ENCODE data around the gene ATP11C. TPM values are rescaled to one million over a fixed set of nuclear protein-coding genes. Genes with fewer than 3 reads are reported as not detected.
A peak's percentile ranks its signal among the peaks of the same experiment; 100 is the strongest.

The ATP11C gene
- total RNA-seq, 6 experiments from 2014 or later, result 25.1 to 38.6 (median 35.7) TPM

- Mint-ChIP-seq H3K9me3 (no peaks in the 10 kb centered on the region), H3K4me1 (ENCODE audit: low read depth) (peaks cover 26% of the 10 kb centered on the region), H3K36me3 (ENCODE audit: low read depth) (peaks cover 15% of the 10 kb centered on the region), H3K27ac (no peak overlapping the region), H3K4me3 (no peak overlapping the region), H3K27me3 (ENCODE audit: insufficient read depth) (peaks cover 1% of the 10 kb centered on the region; the same call in 1 of the 2 replicates)
- no peak for DNase-seq
- TF ChIP-seq CTCF (IDR thresholded peaks at IDR 0.05), result no peak
Observed at GRCh38 chrX:139736151-139736550, 196.7 kb downstream of the ATP11C start.

- H3K27ac Mint-ChIP-seq, result no peak overlapping the region
- TF ChIP-seq CTCF (IDR thresholded peaks at IDR 0.05), result no peak
- H3K27me3 Mint-ChIP-seq (ENCODE audit: insufficient read depth), result no peaks in the 10 kb centered on the region
Observed at GRCh38 chrX:139734996-139735395, 197.9 kb downstream of the ATP11C start.

GRCh38 chrX:139725720-139726119 lies 207.1 kb downstream of the ATP11C start:
- H3K27ac Mint-ChIP-seq, result no peak overlapping the region
- no peaks in the 10 kb centered on the region for H3K36me3 Mint-ChIP-seq (ENCODE audit: low read depth)
- no peaks in the 10 kb centered on the region for H3K27me3 Mint-ChIP-seq (ENCODE audit: insufficient read depth)
- TF ChIP-seq CTCF (IDR thresholded peaks at IDR 0.05), result no peak
- H3K4me1 Mint-ChIP-seq (ENCODE audit: low read depth), result peaks cover 4% of the 10 kb centered on the region; the same call in 1 of the 2 replicates
- no peak overlapping the region for H3K4me3 Mint-ChIP-seq
- H3K9me3 Mint-ChIP-seq, result no peaks in the 10 kb centered on the region
- no peak for DNase-seq

More at GRCh38 chrX:139734996-139735395, 197.9 kb downstream of the ATP11C start:
- DNase-seq, result no peak
- H3K4me3 Mint-ChIP-seq, result no peak overlapping the region
- H3K9me3 Mint-ChIP-seq, result no peaks in the 10 kb centered on the region
- peaks cover 21% of the 10 kb centered on the region for H3K4me1 Mint-ChIP-seq (ENCODE audit: low read depth)
- peaks cover 11% of the 10 kb centered on the region for H3K36me3 Mint-ChIP-seq (ENCODE audit: low read depth)

GRCh38 chrX:139724626-139725025 lies 208.2 kb downstream of the ATP11C start:
- Mint-ChIP-seq H3K27me3 (ENCODE audit: insufficient read depth) (no peaks in the 10 kb centered on the region), H3K9me3 (no peaks in the 10 kb centered on the region), H3K4me3 (no peak overlapping the region), H3K27ac (no peak overlapping the region), H3K4me1 (ENCODE audit: low read depth) (peaks cover 15% of the 10 kb centered on the region), H3K36me3 (ENCODE audit: low read depth) (no peaks in the 10 kb centered on the region)
- no peak for TF ChIP-seq CTCF (IDR thresholded peaks at IDR 0.05)
- no peak for DNase-seq

GRCh38 chrX:139720979-139721378 lies 211.9 kb downstream of the ATP11C start:
- H3K4me3 Mint-ChIP-seq, result no peak overlapping the region; the same call in 1 of the 2 replicates
- H3K27me3 Mint-ChIP-seq (ENCODE audit: insufficient read depth), result no peaks in the 10 kb centered on the region; the same call in 1 of the 2 replicates
- no peaks in the 10 kb centered on the region for H3K9me3 Mint-ChIP-seq
- H3K27ac Mint-ChIP-seq, result no peak overlapping the region; the same call in 1 of the 2 replicates
- peaks cover 17% of the 10 kb centered on the region for H3K4me1 Mint-ChIP-seq (ENCODE audit: low read depth)
- no peaks in the 10 kb centered on the region for H3K36me3 Mint-ChIP-seq (ENCODE audit: low read depth)
- DNase-seq, result no peak
- TF ChIP-seq CTCF (IDR thresholded peaks at IDR 0.05), result no peak

GRCh38 chrX:139720136-139720535 lies 212.7 kb downstream of the ATP11C start:
- peak; percentile 18 for DNase-seq
- Mint-ChIP-seq H3K4me1 (ENCODE audit: low read depth) (peaks cover 17% of the 10 kb centered on the region), H3K4me3 (peak overlapping the region; percentile 27), H3K27me3 (ENCODE audit: insufficient read depth) (no peaks in the 10 kb centered on the region; the same call in 1 of the 2 replicates), H3K9me3 (no peaks in the 10 kb centered on the region), H3K36me3 (ENCODE audit: low read depth) (no peaks in the 10 kb centered on the region), H3K27ac (peak overlapping the region; percentile 62)
- TF ChIP-seq CTCF (IDR thresholded peaks at IDR 0.05), result no peak
